H9 (cell line): ENCODE data around the gene IBA57. TPM values are rescaled to one million over a fixed set of nuclear protein-coding genes. Genes with fewer than 3 reads are reported as not detected.

Experiments
- DNase-seq: peaks from one replicate; pipeline ENCODE4 v3.0.0-alpha.2; 2017
- H2AFZ ChIP-seq: one replicate; pipeline ENCODE4 v1.6.1; 2013; ENCODE audit warnings: mild to moderate bottlenecking, low read length, control low read depth, moderate library complexity
- H2AK5ac ChIP-seq: 2 replicates; pipeline ENCODE4 v1.6.1; 2013; ENCODE audit warnings: low read length, control low read depth, mixed read lengths; ENCODE audit not compliant: insufficient read length
- H2BK120ac ChIP-seq: one replicate; pipeline ENCODE4 v1.6.1; 2013; ENCODE audit warnings: low read depth, mild to moderate bottlenecking, low read length, control low read depth, inconsistent platforms; ENCODE audit not compliant: poor library complexity, severe bottlenecking
- H2BK12ac ChIP-seq: 2 replicates; pipeline ENCODE4 v1.6.1; 2013; ENCODE audit warnings: low read length, control low read depth, mixed read lengths, low read depth; ENCODE audit not compliant: insufficient read length
- H2BK15ac ChIP-seq: 2 replicates; pipeline ENCODE4 v1.6.1; 2013; ENCODE audit warnings: low read depth, low read length, control low read depth
- H2BK20ac ChIP-seq: one replicate; pipeline ENCODE4 v1.6.1; 2013; ENCODE audit warnings: low read depth, mild to moderate bottlenecking, low read length, control low read depth, inconsistent platforms; ENCODE audit not compliant: poor library complexity, severe bottlenecking
- H2BK5ac ChIP-seq: 2 replicates; pipeline ENCODE4 v1.6.1; 2013; ENCODE audit warnings: low read length, control low read depth, mixed read lengths; ENCODE audit not compliant: insufficient read length
- H3K14ac ChIP-seq: 2 replicates; pipeline ENCODE4 v1.6.1; 2013; ENCODE audit warnings: low read length, control low read depth; ENCODE audit not compliant: insufficient read depth
- H3K18ac ChIP-seq: 2 replicates; pipeline ENCODE4 v1.6.1; 2013; ENCODE audit warnings: low read depth, mild to moderate bottlenecking, mixed read lengths, low read length, control low read depth; ENCODE audit not compliant: insufficient read length
- H3K23ac ChIP-seq: 2 replicates; pipeline ENCODE4 v1.6.1; 2013; ENCODE audit warnings: low read length, control low read depth, mixed read lengths, low read depth; ENCODE audit not compliant: insufficient read length
- H3K23me2 ChIP-seq: 2 replicates; pipeline ENCODE4 v1.6.1; 2013; ENCODE audit warnings: low read depth, mild to moderate bottlenecking, mixed read lengths, low read length, control low read depth; ENCODE audit not compliant: insufficient read length, poor library complexity, severe bottlenecking
- H3K27ac ChIP-seq: 2 replicates; pipeline ENCODE4 v1.5.1; 2013; ENCODE audit warnings: low read length, control low read depth, mixed read lengths, low read depth; ENCODE audit not compliant: insufficient read length
- H3K27me3 ChIP-seq: 2 replicates; pipeline ENCODE4 v1.6.1; 2013; ENCODE audit warnings: low read length, control low read depth, inconsistent platforms; ENCODE audit not compliant: insufficient read depth
- H3K4ac ChIP-seq: 2 replicates; pipeline ENCODE4 v1.6.1; 2013; ENCODE audit warnings: low read depth, mild to moderate bottlenecking, control low read depth, inconsistent platforms, low read length, moderate library complexity
- H3K4me1 ChIP-seq: 2 replicates; pipeline ENCODE4 v1.6.1; 2013; ENCODE audit warnings: low read length, control low read depth, inconsistent platforms; ENCODE audit not compliant: insufficient read depth
- H3K4me2 ChIP-seq: 2 replicates; pipeline ENCODE4 v1.6.1; 2013; ENCODE audit warnings: low read length, control low read depth, mixed read lengths; ENCODE audit not compliant: insufficient read length, insufficient read depth
- H3K56ac ChIP-seq: 2 replicates; pipeline ENCODE4 v1.6.1; 2013; ENCODE audit warnings: low read depth, mild to moderate bottlenecking, mixed read lengths, low read length, control low read depth; ENCODE audit not compliant: insufficient read length
- H3K79me1 ChIP-seq: 2 replicates; pipeline ENCODE4 v1.6.1; 2013; ENCODE audit warnings: low read depth, mild to moderate bottlenecking, moderate library complexity, low read length, control low read depth, inconsistent platforms; ENCODE audit not compliant: insufficient read depth, poor library complexity, severe bottlenecking
- H3K79me2 ChIP-seq: 2 replicates; pipeline ENCODE4 v1.6.1; 2013; ENCODE audit warnings: low read length, control low read depth, inconsistent platforms; ENCODE audit not compliant: insufficient read depth
- H3K9ac ChIP-seq: 2 replicates; pipeline ENCODE4 v1.6.1; 2013; ENCODE audit warnings: low read length, control low read depth, mixed read lengths; ENCODE audit not compliant: insufficient read length; ENCODE audit errors: extremely low read depth
- H3K9me3 ChIP-seq: one replicate; pipeline ENCODE4 v1.6.1; 2013; ENCODE audit warnings: low read depth, low read length, inconsistent platforms; ENCODE audit not compliant: control insufficient read depth
- H3T11ph ChIP-seq: one replicate; pipeline ENCODE4 v1.6.1; 2013; ENCODE audit warnings: mild to moderate bottlenecking, low read length, control low read depth, inconsistent platforms
- H4K20me1 ChIP-seq: one replicate; pipeline ENCODE4 v1.6.1; 2013; ENCODE audit not compliant: control insufficient read depth, insufficient read length, insufficient read depth
- H4K5ac ChIP-seq: 2 replicates; pipeline ENCODE4 v1.6.1; 2013; ENCODE audit warnings: low read depth, mild to moderate bottlenecking, mixed read lengths, low read length, control low read depth; ENCODE audit not compliant: insufficient read length
- H4K8ac ChIP-seq: replicated peaks from 2 replicates; pipeline ENCODE4 v1.6.1; 2013; ENCODE audit warnings: low read length, control low read depth, mixed read lengths, low read depth; ENCODE audit not compliant: insufficient read length
- H4K91ac ChIP-seq: 2 replicates; pipeline ENCODE4 v1.6.1; 2013; ENCODE audit warnings: low read depth, mild to moderate bottlenecking, moderate library complexity, mixed read lengths, low read length, control low read depth; ENCODE audit not compliant: insufficient read length
- H3K27ac Mint-ChIP-seq, 3 experiments: 2 replicates in 2 of 3; 3 replicates in 1 of 3; pipeline ENCODE4 v1.8.0; 2020 to 2021; ENCODE audit warnings: mixed read lengths in 3 of 3, mild to moderate bottlenecking in 1 of 3, moderate library complexity in 1 of 3
- H3K27me3 Mint-ChIP-seq: 2 replicates; pipeline ENCODE4 v1.8.0; 2021; ENCODE audit warnings: low read depth, mild to moderate bottlenecking, moderate library complexity, mixed read lengths
- H3K36me3 Mint-ChIP-seq, 3 experiments: 2 replicates in 2 of 3; 3 replicates in 1 of 3; pipeline ENCODE4 v1.8.0; 2020 to 2021; ENCODE audit warnings: low read depth in 3 of 3, mixed read lengths in 3 of 3; ENCODE audit not compliant: insufficient read depth in 1 of 3
- H3K4me1 Mint-ChIP-seq, 2 experiments: 2 replicates each; pipeline ENCODE4 v1.8.0; 2020; ENCODE audit warnings: mixed read lengths in 2 of 2
- H3K4me3 Mint-ChIP-seq, 2 experiments: 2 replicates in 1 of 2; 3 replicates in 1 of 2; pipeline ENCODE4 v1.8.0; 2020 to 2021; ENCODE audit warnings: mild to moderate bottlenecking in 2 of 2, mixed read lengths in 2 of 2, moderate library complexity in 1 of 2
- H3K9me3 Mint-ChIP-seq, 2 experiments: 2 replicates in 1 of 2; 3 replicates in 1 of 2; pipeline ENCODE4 v1.8.0; 2020; ENCODE audit warnings: mild to moderate bottlenecking in 2 of 2, mixed read lengths in 2 of 2, moderate library complexity in 1 of 2
- WGBS: extraction: QIAGEN DNeasy Blood & Tissue Kit; methylation state at CpG from one replicate; pipeline ENCODE4 v1.1.7; 2013; ENCODE audit warnings: missing lambda C conversion rate, low lambda C conversion rate, mixed read lengths; ENCODE audit not compliant: insufficient read length; ENCODE audit errors: extremely low coverage; 5-methylcytosine and 5-hydroxymethylcytosine counted together
- total RNA-seq: library from RNA; stranded (reverse); gene quantifications from 2 replicates; pipeline ENCODE4 v1.2.1, GENCODE V29; 2021
- TF ChIP-seq, protein P1 (sequence below): fragments of 200-600 bp; sonication (generic); conservative IDR thresholded peaks from 3 replicates; pipeline ENCODE4 v1.8.0; 2021; ENCODE audit warnings: antibody characterized with exemption, mild to moderate bottlenecking

IBA57 gene
- total RNA-seq, 1 experiment from 2014 or later: 12.6 TPM

DNA sequence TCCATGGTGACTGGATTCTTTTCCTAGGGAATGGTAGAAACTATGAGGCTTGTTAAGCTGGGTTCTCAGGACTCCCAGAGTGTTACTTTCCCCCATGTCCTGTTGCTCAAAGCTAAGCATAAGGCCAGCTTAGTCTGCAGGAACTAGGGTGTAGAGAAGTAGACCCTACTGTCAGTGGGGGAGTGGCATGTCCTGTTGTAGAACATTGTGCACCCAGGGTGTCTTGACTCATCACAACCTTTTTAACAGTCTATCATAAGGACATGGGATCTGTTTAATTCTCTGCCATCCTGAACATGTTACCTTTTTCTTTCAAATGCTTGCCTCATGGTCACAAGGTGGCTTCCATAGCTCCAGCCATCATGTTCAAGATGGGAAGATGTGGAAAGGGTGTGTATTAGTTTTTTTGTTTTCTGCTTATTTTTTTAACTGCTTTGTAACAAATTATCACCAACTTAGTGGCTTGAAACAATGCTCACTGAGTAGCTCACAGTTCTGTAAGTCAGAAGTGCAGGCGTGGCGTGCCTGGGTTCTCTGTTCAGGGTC lies 59.6 kb downstream of the IBA57 start:
- Histone ChIP-seq H3K4ac (no peak overlapping the region), H3K23me2 (no peaks in the 10 kb centered on the region), H3K9ac (no peak overlapping the region), H4K91ac (no peak overlapping the region), H4K5ac (no peak overlapping the region), H2BK15ac (no peak overlapping the region), H3K23ac (no peak overlapping the region), H2BK120ac (no peak overlapping the region), H3K56ac (no peak overlapping the region), H4K8ac (no peak overlapping the region), H2BK12ac (no peak overlapping the region), H2BK5ac (no peak overlapping the region), H3K4me2 (no peak overlapping the region), H2BK20ac (no peak overlapping the region), H3K4me1 (no peaks in the 10 kb centered on the region), H2AFZ (no peak overlapping the region), H3T11ph (no peak overlapping the region), H3K27me3 (no peaks in the 10 kb centered on the region), H4K20me1 (no peaks in the 10 kb centered on the region), H3K79me1 (no peaks in the 10 kb centered on the region), H3K9me3 (no peaks in the 10 kb centered on the region), H3K18ac (no peak overlapping the region), H2AK5ac (no peak overlapping the region), H3K79me2 (no peaks in the 10 kb centered on the region), H3K14ac (no peak overlapping the region), H3K27ac (no peak overlapping the region)
- no peaks in the 10 kb centered on the region for H3K4me1 Mint-ChIP-seq
- peaks cover 0 to 6% of the 10 kb centered on the region in 2 experiments; a peak in 1 of 5 replicates for H3K9me3 Mint-ChIP-seq
- H3K27me3 Mint-ChIP-seq: no peaks in the 10 kb centered on the region
- no peak overlapping the region for H3K4me3 Mint-ChIP-seq
- no peak overlapping the region for H3K27ac Mint-ChIP-seq
- DNase-seq: no peak
- no CpG with 5 or more reads among the region's 2 CpGs for WGBS
- TF ChIP-seq, protein P1, sequence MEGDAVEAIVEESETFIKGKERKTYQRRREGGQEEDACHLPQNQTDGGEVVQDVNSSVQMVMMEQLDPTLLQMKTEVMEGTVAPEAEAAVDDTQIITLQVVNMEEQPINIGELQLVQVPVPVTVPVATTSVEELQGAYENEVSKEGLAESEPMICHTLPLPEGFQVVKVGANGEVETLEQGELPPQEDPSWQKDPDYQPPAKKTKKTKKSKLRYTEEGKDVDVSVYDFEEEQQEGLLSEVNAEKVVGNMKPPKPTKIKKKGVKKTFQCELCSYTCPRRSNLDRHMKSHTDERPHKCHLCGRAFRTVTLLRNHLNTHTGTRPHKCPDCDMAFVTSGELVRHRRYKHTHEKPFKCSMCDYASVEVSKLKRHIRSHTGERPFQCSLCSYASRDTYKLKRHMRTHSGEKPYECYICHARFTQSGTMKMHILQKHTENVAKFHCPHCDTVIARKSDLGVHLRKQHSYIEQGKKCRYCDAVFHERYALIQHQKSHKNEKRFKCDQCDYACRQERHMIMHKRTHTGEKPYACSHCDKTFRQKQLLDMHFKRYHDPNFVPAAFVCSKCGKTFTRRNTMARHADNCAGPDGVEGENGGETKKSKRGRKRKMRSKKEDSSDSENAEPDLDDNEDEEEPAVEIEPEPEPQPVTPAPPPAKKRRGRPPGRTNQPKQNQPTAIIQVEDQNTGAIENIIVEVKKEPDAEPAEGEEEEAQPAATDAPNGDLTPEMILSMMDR: no peak
- peaks cover 52 to 84% (median 82%) of the 10 kb centered on the region in 3 experiments for H3K36me3 Mint-ChIP-seq
